ENCODE measurements around the gene RPA3.

Gene RPA3

DNA sequence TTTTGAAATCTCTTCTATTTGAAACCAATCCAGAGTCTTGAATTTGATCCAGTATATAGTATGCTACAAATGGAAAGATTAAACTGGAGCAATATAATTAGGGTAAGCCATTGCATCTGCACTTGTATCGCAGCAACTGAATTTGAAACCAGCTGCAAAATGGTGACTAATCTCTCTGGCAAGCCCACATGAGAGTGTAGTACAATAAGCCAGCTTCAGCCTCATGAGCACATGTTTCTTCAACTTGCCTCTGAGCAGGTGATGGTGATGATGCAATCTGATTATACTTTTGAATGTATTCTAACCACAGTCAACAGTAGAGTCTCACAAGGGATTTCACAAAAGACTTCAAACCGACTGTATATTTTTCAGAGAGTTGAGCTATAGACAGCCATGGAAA is 829 bp upstream of the RPA3 start (continued):
- TF ChIP-seq ZNF585B (tag by site-specific recombination; IDR thresholded peaks at IDR 0.05) (no peak), ZSCAN16 (tag by site-specific recombination; IDR thresholded peaks at IDR 0.05) (no peak), BCL11B (tag by site-specific recombination; IDR thresholded peaks at IDR 0.05; ENCODE audit: low read depth) (no peak), WT1 (tag by site-specific recombination; IDR thresholded peaks at IDR 0.05) (no peak), ZNF830 (tag by site-specific recombination; IDR thresholded peaks at IDR 0.05; ENCODE audit: low read depth) (no peak), ZNF677 (tag by site-specific recombination; IDR thresholded peaks at IDR 0.05) (no peak), ZNF211 (tag by site-specific recombination; IDR thresholded peaks at IDR 0.05; ENCODE audit: low read depth) (no peak), ZNF423 (tag by site-specific recombination; IDR thresholded peaks at IDR 0.05) (no peak), SCRT2 (tag by site-specific recombination; IDR thresholded peaks at IDR 0.05) (no peak), OVOL3 (tag by site-specific recombination; IDR thresholded peaks at IDR 0.05) (no peak), SP2 (tag by site-specific recombination; IDR thresholded peaks at IDR 0.05) (no peak), ZNF596 (tag by site-specific recombination; IDR thresholded peaks at IDR 0.05) (no peak)
- TF ChIP-seq, protein P1, sequence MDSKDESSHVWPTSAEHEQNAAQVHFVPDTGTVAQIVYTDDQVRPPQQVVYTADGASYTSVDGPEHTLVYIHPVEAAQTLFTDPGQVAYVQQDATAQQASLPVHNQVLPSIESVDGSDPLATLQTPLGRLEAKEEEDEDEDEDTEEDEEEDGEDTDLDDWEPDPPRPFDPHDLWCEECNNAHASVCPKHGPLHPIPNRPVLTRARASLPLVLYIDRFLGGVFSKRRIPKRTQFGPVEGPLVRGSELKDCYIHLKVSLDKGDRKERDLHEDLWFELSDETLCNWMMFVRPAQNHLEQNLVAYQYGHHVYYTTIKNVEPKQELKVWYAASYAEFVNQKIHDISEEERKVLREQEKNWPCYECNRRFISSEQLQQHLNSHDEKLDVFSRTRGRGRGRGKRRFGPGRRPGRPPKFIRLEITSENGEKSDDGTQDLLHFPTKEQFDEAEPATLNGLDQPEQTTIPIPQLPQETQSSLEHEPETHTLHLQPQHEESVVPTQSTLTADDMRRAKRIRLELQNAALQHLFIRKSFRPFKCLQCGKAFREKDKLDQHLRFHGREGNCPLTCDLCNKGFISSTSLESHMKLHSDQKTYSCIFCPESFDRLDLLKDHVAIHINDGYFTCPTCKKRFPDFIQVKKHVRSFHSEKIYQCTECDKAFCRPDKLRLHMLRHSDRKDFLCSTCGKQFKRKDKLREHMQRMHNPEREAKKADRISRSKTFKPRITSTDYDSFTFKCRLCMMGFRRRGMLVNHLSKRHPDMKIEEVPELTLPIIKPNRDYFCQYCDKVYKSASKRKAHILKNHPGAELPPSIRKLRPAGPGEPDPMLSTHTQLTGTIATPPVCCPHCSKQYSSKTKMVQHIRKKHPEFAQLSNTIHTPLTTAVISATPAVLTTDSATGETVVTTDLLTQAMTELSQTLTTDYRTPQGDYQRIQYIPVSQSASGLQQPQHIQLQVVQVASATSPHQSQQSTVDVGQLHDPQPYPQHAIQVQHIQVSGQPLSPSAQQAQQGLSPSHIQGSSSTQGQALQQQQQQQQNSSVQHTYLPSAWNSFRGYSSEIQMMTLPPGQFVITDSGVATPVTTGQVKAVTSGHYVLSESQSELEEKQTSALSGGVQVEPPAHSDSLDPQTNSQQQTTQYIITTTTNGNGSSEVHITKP (tag by site-specific recombination; IDR thresholded peaks at IDR 0.05), result peak; percentile 41
- TF ChIP-seq, protein P2, sequence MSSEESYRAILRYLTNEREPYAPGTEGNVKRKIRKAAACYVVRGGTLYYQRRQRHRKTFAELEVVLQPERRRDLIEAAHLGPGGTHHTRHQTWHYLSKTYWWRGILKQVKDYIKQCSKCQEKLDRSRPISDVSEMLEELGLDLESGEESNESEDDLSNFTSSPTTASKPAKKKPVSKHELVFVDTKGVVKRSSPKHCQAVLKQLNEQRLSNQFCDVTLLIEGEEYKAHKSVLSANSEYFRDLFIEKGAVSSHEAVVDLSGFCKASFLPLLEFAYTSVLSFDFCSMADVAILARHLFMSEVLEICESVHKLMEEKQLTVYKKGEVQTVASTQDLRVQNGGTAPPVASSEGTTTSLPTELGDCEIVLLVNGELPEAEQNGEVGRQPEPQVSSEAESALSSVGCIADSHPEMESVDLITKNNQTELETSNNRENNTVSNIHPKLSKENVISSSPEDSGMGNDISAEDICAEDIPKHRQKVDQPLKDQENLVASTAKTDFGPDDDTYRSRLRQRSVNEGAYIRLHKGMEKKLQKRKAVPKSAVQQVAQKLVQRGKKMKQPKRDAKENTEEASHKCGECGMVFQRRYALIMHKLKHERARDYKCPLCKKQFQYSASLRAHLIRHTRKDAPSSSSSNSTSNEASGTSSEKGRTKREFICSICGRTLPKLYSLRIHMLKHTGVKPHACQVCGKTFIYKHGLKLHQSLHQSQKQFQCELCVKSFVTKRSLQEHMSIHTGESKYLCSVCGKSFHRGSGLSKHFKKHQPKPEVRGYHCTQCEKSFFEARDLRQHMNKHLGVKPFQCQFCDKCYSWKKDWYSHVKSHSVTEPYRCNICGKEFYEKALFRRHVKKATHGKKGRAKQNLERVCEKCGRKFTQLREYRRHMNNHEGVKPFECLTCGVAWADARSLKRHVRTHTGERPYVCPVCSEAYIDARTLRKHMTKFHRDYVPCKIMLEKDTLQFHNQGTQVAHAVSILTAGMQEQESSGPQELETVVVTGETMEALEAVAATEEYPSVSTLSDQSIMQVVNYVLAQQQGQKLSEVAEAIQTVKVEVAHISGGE (tag by site-specific recombination; conservative IDR thresholded peaks at IDR 0.05; ENCODE audit: low read depth), result no peak
- TF ChIP-seq, protein P3, sequence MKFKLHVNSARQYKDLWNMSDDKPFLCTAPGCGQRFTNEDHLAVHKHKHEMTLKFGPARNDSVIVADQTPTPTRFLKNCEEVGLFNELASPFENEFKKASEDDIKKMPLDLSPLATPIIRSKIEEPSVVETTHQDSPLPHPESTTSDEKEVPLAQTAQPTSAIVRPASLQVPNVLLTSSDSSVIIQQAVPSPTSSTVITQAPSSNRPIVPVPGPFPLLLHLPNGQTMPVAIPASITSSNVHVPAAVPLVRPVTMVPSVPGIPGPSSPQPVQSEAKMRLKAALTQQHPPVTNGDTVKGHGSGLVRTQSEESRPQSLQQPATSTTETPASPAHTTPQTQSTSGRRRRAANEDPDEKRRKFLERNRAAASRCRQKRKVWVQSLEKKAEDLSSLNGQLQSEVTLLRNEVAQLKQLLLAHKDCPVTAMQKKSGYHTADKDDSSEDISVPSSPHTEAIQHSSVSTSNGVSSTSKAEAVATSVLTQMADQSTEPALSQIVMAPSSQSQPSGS (tag by site-specific recombination; IDR thresholded peaks at IDR 0.05; ENCODE audit: low read depth), result peak; percentile 52; the same call in 1 of the 2 replicates
- TF ChIP-seq, protein P4, sequence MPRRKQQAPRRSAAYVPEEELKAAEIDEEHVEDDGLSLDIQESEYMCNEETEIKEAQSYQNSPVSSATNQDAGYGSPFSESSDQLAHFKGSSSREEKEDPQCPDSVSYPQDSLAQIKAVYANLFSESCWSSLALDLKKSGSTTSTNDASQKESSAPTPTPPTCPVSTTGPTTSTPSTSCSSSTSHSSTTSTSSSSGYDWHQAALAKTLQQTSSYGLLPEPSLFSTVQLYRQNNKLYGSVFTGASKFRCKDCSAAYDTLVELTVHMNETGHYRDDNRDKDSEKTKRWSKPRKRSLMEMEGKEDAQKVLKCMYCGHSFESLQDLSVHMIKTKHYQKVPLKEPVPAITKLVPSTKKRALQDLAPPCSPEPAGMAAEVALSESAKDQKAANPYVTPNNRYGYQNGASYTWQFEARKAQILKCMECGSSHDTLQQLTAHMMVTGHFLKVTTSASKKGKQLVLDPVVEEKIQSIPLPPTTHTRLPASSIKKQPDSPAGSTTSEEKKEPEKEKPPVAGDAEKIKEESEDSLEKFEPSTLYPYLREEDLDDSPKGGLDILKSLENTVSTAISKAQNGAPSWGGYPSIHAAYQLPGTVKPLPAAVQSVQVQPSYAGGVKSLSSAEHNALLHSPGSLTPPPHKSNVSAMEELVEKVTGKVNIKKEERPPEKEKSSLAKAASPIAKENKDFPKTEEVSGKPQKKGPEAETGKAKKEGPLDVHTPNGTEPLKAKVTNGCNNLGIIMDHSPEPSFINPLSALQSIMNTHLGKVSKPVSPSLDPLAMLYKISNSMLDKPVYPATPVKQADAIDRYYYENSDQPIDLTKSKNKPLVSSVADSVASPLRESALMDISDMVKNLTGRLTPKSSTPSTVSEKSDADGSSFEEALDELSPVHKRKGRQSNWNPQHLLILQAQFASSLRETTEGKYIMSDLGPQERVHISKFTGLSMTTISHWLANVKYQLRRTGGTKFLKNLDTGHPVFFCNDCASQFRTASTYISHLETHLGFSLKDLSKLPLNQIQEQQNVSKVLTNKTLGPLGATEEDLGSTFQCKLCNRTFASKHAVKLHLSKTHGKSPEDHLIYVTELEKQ (tag by site-specific recombination; IDR thresholded peaks at IDR 0.05; ENCODE audit: borderline replicate concordance), result no peak
- TF ChIP-seq, protein P5, sequence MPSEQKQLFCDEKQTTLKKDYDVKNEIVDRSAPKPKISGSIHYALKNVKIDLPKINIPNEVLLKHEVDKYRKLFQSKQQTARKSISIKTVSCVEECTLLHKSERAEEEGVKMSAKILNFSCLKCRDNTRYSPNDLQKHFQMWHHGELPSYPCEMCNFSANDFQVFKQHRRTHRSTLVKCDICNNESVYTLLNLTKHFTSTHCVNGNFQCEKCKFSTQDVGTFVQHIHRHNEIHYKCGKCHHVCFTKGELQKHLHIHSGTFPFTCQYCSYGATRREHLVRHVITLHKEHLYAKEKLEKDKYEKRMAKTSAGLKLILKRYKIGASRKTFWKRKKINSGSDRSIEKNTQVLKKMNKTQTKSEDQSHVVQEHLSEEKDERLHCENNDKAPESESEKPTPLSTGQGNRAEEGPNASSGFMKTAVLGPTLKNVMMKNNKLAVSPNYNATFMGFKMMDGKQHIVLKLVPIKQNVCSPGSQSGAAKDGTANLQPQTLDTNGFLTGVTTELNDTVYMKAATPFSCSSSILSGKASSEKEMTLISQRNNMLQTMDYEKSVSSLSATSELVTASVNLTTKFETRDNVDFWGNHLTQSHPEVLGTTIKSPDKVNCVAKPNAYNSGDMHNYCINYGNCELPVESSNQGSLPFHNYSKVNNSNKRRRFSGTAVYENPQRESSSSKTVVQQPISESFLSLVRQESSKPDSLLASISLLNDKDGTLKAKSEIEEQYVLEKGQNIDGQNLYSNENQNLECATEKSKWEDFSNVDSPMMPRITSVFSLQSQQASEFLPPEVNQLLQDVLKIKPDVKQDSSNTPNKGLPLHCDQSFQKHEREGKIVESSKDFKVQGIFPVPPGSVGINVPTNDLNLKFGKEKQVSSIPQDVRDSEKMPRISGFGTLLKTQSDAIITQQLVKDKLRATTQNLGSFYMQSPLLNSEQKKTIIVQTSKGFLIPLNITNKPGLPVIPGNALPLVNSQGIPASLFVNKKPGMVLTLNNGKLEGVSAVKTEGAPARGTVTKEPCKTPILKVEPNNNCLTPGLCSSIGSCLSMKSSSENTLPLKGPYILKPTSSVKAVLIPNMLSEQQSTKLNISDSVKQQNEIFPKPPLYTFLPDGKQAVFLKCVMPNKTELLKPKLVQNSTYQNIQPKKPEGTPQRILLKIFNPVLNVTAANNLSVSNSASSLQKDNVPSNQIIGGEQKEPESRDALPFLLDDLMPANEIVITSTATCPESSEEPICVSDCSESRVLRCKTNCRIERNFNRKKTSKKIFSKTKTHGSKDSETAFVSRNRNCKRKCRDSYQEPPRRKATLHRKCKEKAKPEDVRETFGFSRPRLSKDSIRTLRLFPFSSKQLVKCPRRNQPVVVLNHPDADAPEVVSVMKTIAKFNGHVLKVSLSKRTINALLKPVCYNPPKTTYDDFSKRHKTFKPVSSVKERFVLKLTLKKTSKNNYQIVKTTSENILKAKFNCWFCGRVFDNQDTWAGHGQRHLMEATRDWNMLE (tag by site-specific recombination; conservative IDR thresholded peaks at IDR 0.05; ENCODE audit: low read depth), result no peak; the same call in 1 of the 2 replicates
- TF ChIP-seq, protein P6, sequence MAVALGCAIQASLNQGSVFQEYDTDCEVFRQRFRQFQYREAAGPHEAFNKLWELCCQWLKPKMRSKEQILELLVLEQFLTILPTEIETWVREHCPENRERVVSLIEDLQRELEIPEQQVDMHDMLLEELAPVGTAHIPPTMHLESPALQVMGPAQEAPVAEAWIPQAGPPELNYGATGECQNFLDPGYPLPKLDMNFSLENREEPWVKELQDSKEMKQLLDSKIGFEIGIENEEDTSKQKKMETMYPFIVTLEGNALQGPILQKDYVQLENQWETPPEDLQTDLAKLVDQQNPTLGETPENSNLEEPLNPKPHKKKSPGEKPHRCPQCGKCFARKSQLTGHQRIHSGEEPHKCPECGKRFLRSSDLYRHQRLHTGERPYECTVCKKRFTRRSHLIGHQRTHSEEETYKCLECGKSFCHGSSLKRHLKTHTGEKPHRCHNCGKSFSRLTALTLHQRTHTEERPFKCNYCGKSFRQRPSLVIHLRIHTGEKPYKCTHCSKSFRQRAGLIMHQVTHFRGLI (tag by site-specific recombination; IDR thresholded peaks at IDR 0.05), result no peak

Measured in HEK293 (cell line).